ENCODE measurements around the gene RHOBTB1.
A peak's percentile ranks its signal among the peaks of the same experiment; 100 is the strongest.

The RHOBTB1 gene

GRCh38 chr10:60964257-60965235 is 20.6 kb upstream of the RHOBTB1 start:
- DNase-seq: peak; percentile 44 to 70

DNA sequence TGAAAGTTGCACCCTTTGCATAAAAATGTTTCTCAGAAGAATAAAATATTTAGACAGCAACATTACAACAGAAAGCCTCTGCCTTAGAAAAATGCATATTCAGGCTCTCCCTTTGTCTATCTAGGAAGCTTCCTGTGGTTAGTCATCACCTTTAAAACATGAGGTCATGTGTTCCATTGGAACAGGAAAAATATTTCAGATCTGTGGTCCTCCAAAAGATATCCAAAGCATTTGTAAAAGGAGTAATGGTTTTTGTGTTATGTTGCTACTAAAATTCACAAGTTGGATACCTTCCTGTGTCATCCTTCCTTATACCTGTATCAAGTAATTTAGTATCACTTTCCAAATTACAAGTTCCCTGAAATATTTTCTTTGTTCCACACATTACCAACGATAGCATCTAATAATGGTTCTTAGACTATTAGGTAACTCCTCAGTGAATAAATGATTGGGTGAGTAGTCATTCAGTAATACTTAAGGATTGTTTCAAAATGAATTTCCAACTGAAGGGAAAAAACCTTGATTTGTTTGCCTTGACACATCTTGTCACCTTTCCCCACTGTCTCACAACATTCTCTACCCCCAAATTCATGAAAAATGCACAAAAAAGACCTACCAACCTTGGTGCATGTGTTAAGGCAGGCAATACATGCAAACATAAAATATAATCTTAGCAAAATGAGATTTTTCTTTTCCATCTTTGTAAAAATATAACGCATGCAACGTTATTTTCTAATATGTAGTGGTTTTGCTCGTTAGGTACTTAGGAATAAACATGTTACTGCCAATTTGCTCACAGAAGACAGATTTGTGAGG is 19.7 kb upstream of the RHOBTB1 start:
- DNase-seq: no peak

GRCh38 chr10:60962946-60963345 is 19.0 kb upstream of the RHOBTB1 start:
- DNase-seq: no peak

GRCh38 chr10:60960913-60961312 is 16.9 kb upstream of the RHOBTB1 start:
- no peak for DNase-seq

GRCh38 chr10:60960031-60960430 is 16.0 kb upstream of the RHOBTB1 start:
- no peak for DNase-seq

DNA sequence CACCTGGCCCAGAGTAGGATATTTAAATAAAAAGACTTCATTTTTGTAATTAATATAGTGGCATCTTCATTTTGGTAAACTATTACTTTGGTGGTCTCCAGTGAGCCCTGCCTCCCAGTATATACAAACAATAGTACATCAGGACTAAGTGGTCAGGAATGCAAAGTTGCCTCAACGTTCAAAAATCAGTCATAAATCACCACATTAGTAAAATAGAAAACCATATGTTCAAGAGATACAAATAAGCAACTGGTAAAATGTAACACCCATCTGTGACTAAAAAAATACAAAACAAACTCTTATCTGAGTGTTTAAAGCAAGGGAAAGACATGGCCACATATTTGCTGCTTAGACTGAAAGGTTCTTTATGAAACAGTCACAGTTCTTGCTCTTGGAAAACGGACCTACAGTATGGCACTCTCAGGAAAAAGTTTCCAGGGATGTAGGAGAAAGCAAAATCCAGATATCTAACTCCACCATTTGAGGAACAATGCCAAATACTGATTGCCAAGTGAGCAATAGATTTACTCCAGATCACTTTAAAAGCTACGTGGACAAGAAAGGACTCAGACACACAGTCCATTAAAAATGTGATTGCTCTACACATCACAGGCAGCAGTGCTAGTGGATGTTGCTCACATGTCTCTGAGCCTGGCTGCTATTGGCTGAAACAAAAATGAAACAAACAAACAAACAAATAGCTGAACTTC is 15.1 kb upstream of the RHOBTB1 start:
- no peak for DNase-seq

- DNase-seq: no peak
Measured at GRCh38 chr10:60957667-60958221, 13.8 kb upstream of the RHOBTB1 start.

DNA sequence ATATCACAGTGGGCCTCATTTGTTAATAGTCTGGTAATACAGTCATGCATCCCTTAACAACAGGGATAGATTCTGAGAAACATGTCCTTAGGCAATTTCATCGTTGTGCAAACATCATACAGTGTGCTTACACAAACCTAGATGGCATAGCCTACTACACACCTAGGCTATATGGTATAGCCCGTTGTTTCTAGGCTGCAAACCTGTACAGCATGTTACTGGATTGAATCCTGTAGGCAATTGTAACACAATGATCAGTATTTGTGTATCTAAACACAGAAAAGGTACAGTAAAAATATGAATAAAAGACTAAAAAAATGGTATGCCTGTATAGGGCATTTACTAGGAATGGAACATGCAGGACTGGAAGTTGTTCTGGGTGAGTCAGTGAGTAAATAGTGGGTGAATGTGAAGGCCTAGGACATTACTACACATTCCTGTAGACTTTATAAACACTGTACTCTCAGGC is 12.0 kb upstream of the RHOBTB1 start:
- no peak for DNase-seq

GRCh38 chr10:60955316-60955715 is 11.3 kb upstream of the RHOBTB1 start:
- no peak for DNase-seq

DNA sequence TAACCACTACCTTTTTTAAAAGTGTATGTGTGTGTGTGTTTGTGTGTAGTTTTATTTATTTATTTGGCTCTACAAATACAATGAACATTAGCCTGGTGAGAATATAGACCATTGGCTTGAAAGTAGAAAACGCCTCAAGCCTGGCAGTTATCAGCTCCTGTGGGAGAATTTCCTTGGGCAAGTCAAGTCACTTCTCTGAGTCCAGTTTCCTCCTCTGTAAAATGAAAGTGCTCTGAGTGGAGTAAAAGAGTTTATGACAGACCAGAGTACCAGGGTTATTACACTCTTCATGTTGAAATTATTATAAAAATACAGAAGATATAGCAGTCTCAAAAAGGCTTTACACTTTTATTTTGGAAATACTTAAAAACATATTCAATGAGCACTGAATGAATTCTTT is 10.1 kb upstream of the RHOBTB1 start:
- no peak for DNase-seq

GRCh38 chr10:60953420-60953819 is 9.4 kb upstream of the RHOBTB1 start:
- DNase-seq: no peak

- no peak for DNase-seq
Measured at GRCh38 chr10:60952846-60953220, 8.8 kb upstream of the RHOBTB1 start.

DNA sequence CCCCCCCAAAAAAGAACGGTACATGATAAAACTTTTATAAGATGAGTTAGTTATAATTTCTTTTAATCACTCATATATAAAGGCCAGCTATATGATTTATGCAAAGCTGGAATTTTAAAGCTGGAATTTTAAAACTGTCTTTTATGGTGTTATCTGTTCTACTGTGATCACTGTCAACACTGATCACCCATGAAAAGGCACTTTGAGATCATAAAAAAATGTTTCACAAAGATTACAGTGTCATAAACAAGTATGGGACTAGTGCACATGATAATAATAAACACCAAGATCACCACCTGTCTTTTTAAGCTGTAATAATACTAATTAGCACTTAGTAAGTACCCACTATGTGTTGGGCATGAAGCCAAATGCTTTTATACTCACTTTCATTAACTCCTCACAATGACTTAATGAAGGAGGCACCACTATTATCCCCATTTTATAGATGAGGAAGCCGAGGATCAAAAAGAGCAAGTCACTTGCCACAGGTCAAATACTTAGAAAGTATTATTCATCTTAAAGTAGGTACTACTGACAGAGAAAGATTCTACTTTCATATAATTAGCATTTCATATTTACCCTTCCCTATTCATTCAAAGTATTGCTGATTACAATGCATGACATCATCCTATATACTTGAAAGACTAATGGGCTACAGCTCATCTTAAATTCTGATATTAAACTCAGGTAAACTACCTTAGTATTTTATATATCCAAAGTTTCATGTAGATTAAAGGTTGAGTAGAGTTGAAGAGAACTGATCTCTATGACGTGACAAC is 8.3 kb upstream of the RHOBTB1 start:
- DNase-seq: no peak

- DNase-seq: no peak
Measured at GRCh38 chr10:60951272-60951724, 7.3 kb upstream of the RHOBTB1 start.

DNA sequence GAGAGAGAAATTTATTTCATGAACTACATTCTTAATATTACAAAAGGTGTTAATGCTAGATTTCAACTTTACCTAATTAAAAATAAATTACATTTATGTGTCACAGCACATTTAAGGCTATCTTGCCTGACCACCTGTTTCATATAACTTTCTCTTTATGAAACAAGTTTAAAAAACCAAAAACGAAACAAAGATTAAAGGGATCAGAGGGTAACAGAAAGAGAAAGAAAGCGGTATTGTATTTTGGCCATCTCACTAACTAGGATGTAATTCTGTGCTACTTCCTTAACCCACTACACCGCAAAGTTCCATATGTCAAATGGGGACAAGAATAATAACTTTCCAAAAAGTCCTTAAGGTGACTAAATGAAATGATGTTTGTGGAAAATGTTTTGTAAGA is 6.3 kb upstream of the RHOBTB1 start:
- no peak for DNase-seq

- no peak for DNase-seq
Measured at GRCh38 chr10:60948851-60949250, 4.9 kb upstream of the RHOBTB1 start.

GRCh38 chr10:60944910-60945297 is 919 bp upstream of the RHOBTB1 start:
- no peak for DNase-seq

DNA sequence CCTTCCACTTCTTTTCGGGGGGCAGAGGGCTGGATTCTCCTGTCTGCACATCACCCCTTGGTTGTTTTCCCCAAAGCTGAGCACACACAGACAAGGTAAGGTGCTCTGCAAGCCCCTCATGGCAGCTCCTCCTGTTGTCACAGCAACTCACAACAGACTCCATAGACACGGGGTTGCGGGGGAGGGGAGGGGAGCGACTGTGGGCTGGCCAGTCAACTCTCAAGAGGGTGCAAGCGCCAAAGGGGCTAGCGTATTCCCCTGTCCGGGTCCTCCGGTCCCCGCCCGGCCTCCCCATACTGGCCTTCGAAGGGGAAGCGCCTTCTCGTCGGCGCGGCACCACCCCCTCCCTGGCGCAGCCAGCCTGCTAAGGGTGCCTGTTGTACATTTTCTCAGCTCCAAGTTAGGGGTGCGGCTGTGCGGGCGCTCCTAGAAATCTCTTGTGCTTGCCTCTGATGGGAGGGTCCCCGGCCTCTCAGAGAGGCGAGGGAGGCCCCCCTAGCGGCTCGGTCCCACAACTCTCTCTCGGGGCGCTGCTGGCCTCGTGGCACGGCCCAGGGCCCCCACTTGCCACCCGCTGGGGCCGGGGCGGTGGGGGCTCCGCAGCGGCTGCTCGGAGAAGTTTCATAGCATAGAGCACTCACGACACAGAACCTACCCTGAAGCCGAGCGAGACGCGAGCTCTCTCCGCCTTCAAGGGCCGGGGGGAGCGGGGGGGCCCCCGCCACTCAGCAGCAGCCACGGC is 498 bp downstream of the RHOBTB1 start:
- peak in 1 of 2 donors; percentile 35 for DNase-seq

DNA sequence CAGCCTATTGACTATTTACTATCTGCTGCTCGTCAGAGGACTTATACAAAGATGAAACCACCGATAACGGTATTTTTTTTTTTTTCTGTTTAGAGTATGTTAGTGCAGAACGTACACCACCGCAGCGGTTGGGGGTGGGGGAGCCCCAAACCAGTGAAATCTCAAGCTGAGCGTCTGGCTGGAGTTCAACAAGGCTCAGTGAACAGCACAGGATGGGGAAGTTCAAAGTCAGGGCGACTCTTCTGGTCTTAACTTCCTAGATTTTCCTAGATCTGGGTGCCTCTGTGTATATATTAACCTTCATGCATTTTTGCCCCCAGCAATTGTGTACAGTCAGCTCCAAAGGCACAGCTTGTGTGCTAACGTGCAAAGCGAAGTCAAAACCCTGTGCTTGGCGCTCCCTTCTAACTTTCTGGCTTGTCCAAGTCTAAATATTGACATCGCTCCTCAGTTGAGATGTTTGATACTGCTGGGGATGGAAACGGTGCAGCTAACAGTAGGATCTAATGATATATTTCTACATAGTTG is 1.1 kb downstream of the RHOBTB1 start:
- peak; percentile 57 to 68 for DNase-seq

- no peak for DNase-seq
Measured at GRCh38 chr10:60942134-60942787, 1.7 kb downstream of the RHOBTB1 start.
